IMR-90 (cell line): ENCODE data around the gene OLFM3. TPM values are rescaled to one million over a fixed set of nuclear protein-coding genes. Genes with fewer than 3 reads are reported as not detected.

Source experiments
- ATAC-seq: fragments of 200-7000 bp; cut with Tn5 transposase; 2 replicates; pipeline ENCODE4 v1.9.1; 2020; ENCODE audit warnings: low read depth, mild to moderate bottlenecking, moderate library complexity
- BruUV-seq: library from RNA; stranded (reverse); fragments of 400-500 nt; replicated peaks from 2 replicates; lab custom pipeline; 2021; lab: Mats Ljungman, UMichigan
- CTCF ChIA-PET: fragments of 300-600 bp; formaldehyde crosslinking; extraction: SDS; loops from one replicate; lab custom pipeline; 2021; ENCODE audit warnings: antibody characterized with exemption; lab: Yijun Ruan, JAX
- POLR2A ChIA-PET: fragments of 300-600 bp; sonication (Branson Sonifier 250); formaldehyde crosslinking; loops from one replicate; lab custom pipeline; 2022; ENCODE audit warnings: antibody characterized with exemption; ENCODE audit not compliant: unreplicated experiment; lab: Charles Lee
- DNase-seq: peaks from one replicate; pipeline ENCODE4 v3.0.0; 2013
- H2AFZ ChIP-seq: replicated peaks from 2 replicates; pipeline ENCODE3; 2013; ENCODE audit warnings: low read length, mild to moderate bottlenecking; ENCODE audit not compliant: poor library complexity
- H2AK5ac ChIP-seq: 2 replicates; pipeline ENCODE4 v1.6.1; 2013; ENCODE audit warnings: low read depth, low read length, inconsistent platforms
- H2AK9ac ChIP-seq: replicated peaks from 2 replicates; pipeline ENCODE3; 2013; ENCODE audit warnings: mild to moderate bottlenecking, low read depth, low read length, moderate library complexity; ENCODE audit not compliant: poor library complexity
- H2BK120ac ChIP-seq: 2 replicates; pipeline ENCODE4 v1.6.1; 2013; ENCODE audit warnings: low read depth, low read length, inconsistent platforms
- H2BK15ac ChIP-seq: 3 replicates; pipeline ENCODE4 v1.6.1; 2013; ENCODE audit warnings: low read depth, low read length, inconsistent platforms
- H2BK20ac ChIP-seq: 2 replicates; pipeline ENCODE4 v1.6.1; 2013; ENCODE audit warnings: low read depth, mild to moderate bottlenecking, inconsistent platforms, low read length, moderate library complexity
- H2BK5ac ChIP-seq: 2 replicates; pipeline ENCODE4 v1.6.1; 2013; ENCODE audit warnings: mild to moderate bottlenecking, low read depth, low read length, inconsistent platforms; ENCODE audit not compliant: poor library complexity, severe bottlenecking
- H3K14ac ChIP-seq: replicated peaks from 2 replicates; pipeline ENCODE4 v1.6.1; 2013; ENCODE audit warnings: low read depth, low read length, inconsistent platforms
- H3K18ac ChIP-seq: 2 replicates; pipeline ENCODE4 v1.6.1; 2013; ENCODE audit warnings: low read depth, low read length, control low read depth
- H3K23ac ChIP-seq: 2 replicates; pipeline ENCODE4 v1.6.1; 2013; ENCODE audit warnings: low read depth, low read length, inconsistent platforms
- H3K27ac ChIP-seq: 2 replicates; pipeline ENCODE4 v1.5.1; 2013; ENCODE audit warnings: mild to moderate bottlenecking, control low read depth, low read length; ENCODE audit not compliant: insufficient read depth
- H3K27me3 ChIP-seq: 2 replicates; pipeline ENCODE4 v1.6.1; 2013; ENCODE audit warnings: low read length; ENCODE audit not compliant: control insufficient read depth, insufficient read depth
- H3K36me3 ChIP-seq: 2 replicates; pipeline ENCODE4 v1.6.1; 2013; ENCODE audit warnings: low read length, mixed read lengths; ENCODE audit not compliant: control insufficient read depth, insufficient read depth
- H3K4ac ChIP-seq: 2 replicates; pipeline ENCODE4 v1.6.1; 2013; ENCODE audit warnings: low read depth, low read length, inconsistent platforms
- H3K4me1 ChIP-seq: 2 replicates; pipeline ENCODE4 v1.6.1; 2013; ENCODE audit warnings: low read length, mixed read lengths; ENCODE audit not compliant: control insufficient read depth, insufficient read depth
- H3K4me2 ChIP-seq: 2 replicates; pipeline ENCODE4 v1.6.1; 2013; ENCODE audit warnings: low read depth, mild to moderate bottlenecking, control low read depth, low read length, moderate library complexity
- H3K4me3 ChIP-seq: 2 replicates; pipeline ENCODE4 v1.5.1; 2013; ENCODE audit warnings: low read depth, mild to moderate bottlenecking, control low read depth, low read length, moderate library complexity; ENCODE audit not compliant: insufficient read depth
- H3K56ac ChIP-seq: 2 replicates; pipeline ENCODE4 v1.6.1; 2013; ENCODE audit warnings: low read length, inconsistent platforms; ENCODE audit not compliant: insufficient read depth; ENCODE audit errors: extremely low read depth
- H3K79me1 ChIP-seq, 2 experiments: 2 replicates each; pipeline ENCODE4 v1.6.1; 2013; ENCODE audit warnings: low read length in 2 of 2, inconsistent platforms in 1 of 2, low read depth in 1 of 2
- H3K9ac ChIP-seq: 2 replicates; pipeline ENCODE4 v1.6.1; 2013; ENCODE audit warnings: low read depth, low read length, control low read depth
- H3K9me1 ChIP-seq: 2 replicates; pipeline ENCODE4 v1.6.1; 2013; ENCODE audit warnings: low read length, inconsistent platforms; ENCODE audit not compliant: insufficient read depth
- H3K9me3 ChIP-seq: 2 replicates; pipeline ENCODE4 v1.6.1; 2013; ENCODE audit warnings: low read length; ENCODE audit not compliant: control insufficient read depth, insufficient read depth
- H4K20me1 ChIP-seq: 2 replicates; pipeline ENCODE4 v1.6.1; 2013; ENCODE audit warnings: low read length, inconsistent platforms; ENCODE audit not compliant: insufficient read depth
- H4K5ac ChIP-seq: 2 replicates; pipeline ENCODE4 v1.6.1; 2013; ENCODE audit warnings: mild to moderate bottlenecking, low read depth, low read length, control low read depth
- H4K8ac ChIP-seq, 2 experiments: 2 replicates each; pipeline ENCODE4 v1.6.1; 2013; ENCODE audit warnings: low read depth in 2 of 2, low read length in 2 of 2, control low read depth in 1 of 2, inconsistent platforms in 1 of 2
- H4K91ac ChIP-seq: 2 replicates; pipeline ENCODE4 v1.6.1; 2013; ENCODE audit warnings: low read depth, low read length, inconsistent platforms; ENCODE audit not compliant: insufficient read depth
- BHLHE40 ChIP-seq: fragments of 150-350 bp; IDR thresholded peaks from 2 replicates; pipeline ENCODE4 v1.6.1; 2016; ENCODE audit warnings: mild to moderate bottlenecking, low read depth, low read length
- CEBPB ChIP-seq: IDR thresholded peaks from 2 replicates; pipeline ENCODE4 v1.6.1; 2012; ENCODE audit warnings: low read depth, low read length, improper control_type of control experiment
- CHD1 ChIP-seq: IDR thresholded peaks from 2 replicates; pipeline ENCODE4 v1.6.1; 2012; ENCODE audit warnings: low read depth, low read length, improper control_type of control experiment
- FOS ChIP-seq: fragments of 150-350 bp; IDR thresholded peaks from 2 replicates; pipeline ENCODE4 v1.6.1; 2016; ENCODE audit warnings: low read depth, low read length
- MAFK ChIP-seq: IDR thresholded peaks from 2 replicates; pipeline ENCODE4 v1.6.1; 2012; ENCODE audit warnings: low read depth, low read length, improper control_type of control experiment
- MXI1 ChIP-seq: IDR thresholded peaks from 2 replicates; pipeline ENCODE4 v1.6.1; 2012; ENCODE audit warnings: low read depth, mild to moderate bottlenecking, low read length, moderate library complexity, borderline replicate concordance
- POLR2A ChIP-seq: IDR thresholded peaks from 2 replicates; pipeline ENCODE4 v1.6.1; 2012; ENCODE audit warnings: mild to moderate bottlenecking, low read depth, low read length
- RAD21 ChIP-seq: IDR thresholded peaks from 2 replicates; pipeline ENCODE4 v1.6.1; 2012; ENCODE audit warnings: low read length, improper control_type of control experiment
- RCOR1 ChIP-seq: IDR thresholded peaks from 2 replicates; pipeline ENCODE4 v1.6.1; 2012; ENCODE audit warnings: mild to moderate bottlenecking, low read length, improper control_type of control experiment; ENCODE audit not compliant: insufficient replicate concordance
- RFX5 ChIP-seq: IDR thresholded peaks from 2 replicates; pipeline ENCODE4 v1.8.0; 2012; ENCODE audit warnings: low read depth, mild to moderate bottlenecking, low read length, moderate library complexity
- SMC3 ChIP-seq: fragments of 150-350 bp; IDR thresholded peaks from 2 replicates; pipeline ENCODE4 v1.6.1; 2016; ENCODE audit warnings: low read depth, mild to moderate bottlenecking, antibody characterized with exemption, low read length, moderate library complexity
- WGBS, 2 experiments: methylation state at CpG; one replicate each; pipeline versions ENCODE4 v1.1.5 to v1.1.7; 2013; ENCODE audit warnings: missing lambda C conversion rate in 2 of 2; ENCODE audit not compliant: insufficient read length in 1 of 2; ENCODE audit errors: extremely low coverage in 2 of 2; 5-methylcytosine and 5-hydroxymethylcytosine counted together
- dilution Hi-C: fragments of 300-500 bp; cut with HindIII; formaldehyde crosslinking; loops from one replicate; pipeline ENCODE4 v1.14.3; 2018; ENCODE audit warnings: low sequenced_read_pairs; ENCODE audit not compliant: unreplicated experiment
- in situ Hi-C: fragments of 300-500 bp; cut with MboI; formaldehyde crosslinking; loops from 3 replicates; pipeline ENCODE4 v1.14.3; 2019; ENCODE audit warnings: low sequenced_read_pairs, inconsistent platforms, mixed read lengths
- intact Hi-C: fragments of 100-400 bp; cut with micrococcal nuclease; formaldehyde crosslinking; loops from 2 replicates; pipeline ENCODE4 v1.10.0; 2022
- polyA plus RNA-seq, 3 experiments: library from polyadenylated mRNA; depleted of rRNA; stranded (reverse); fragments of >200 nt; gene quantifications; 2 replicates each; pipeline ENCODE4 v1.2.3, GENCODE V29; 2012; ENCODE audit warnings: low replicate concordance in 1 of 3
- total RNA-seq: library from RNA; depleted of rRNA; stranded (reverse); fragments of >200 nt; gene quantifications from 2 replicates; pipeline ENCODE4 v1.2.3, GENCODE V29; 2012
- TF ChIP-seq, protein P1 (sequence below): fragments of 150-350 bp; IDR thresholded peaks from 2 replicates; pipeline ENCODE4 v1.6.1; 2017; ENCODE audit warnings: mild to moderate bottlenecking, antibody characterized with exemption, low read length, low read depth
- TF ChIP-seq, protein P2 (sequence below): conservative IDR thresholded peaks from 2 replicates; pipeline ENCODE4 v1.5.1; 2012; ENCODE audit warnings: mild to moderate bottlenecking, low read depth, low read length, improper control_type of control experiment

OLFM3 gene
- total and polyA plus RNA-seq, 2 of the 4 experiments (the other 2 are of a cell fraction) = not detected

- Histone ChIP-seq H3K27me3 (no peaks in the 10 kb centered on the region), H4K91ac (no peak overlapping the region), H2AK9ac (no peak overlapping the region), H3K9ac (no peak overlapping the region), H2AFZ (no peak overlapping the region), H4K20me1 (no peaks in the 10 kb centered on the region), H2BK15ac (no peak overlapping the region), H3K79me1 (no peaks in the 10 kb centered on the region), H3K14ac (no peak overlapping the region), H4K8ac (no peak overlapping the region), H3K23ac (no peak overlapping the region), H3K4ac (no peak overlapping the region), H3K18ac (no peak overlapping the region), H2AK5ac (no peak overlapping the region), H3K4me2 (no peak overlapping the region), H2BK20ac (no peak overlapping the region), H3K4me3 (no peak overlapping the region), H3K4me1 (no peaks in the 10 kb centered on the region), H2BK120ac (no peak overlapping the region), H3K9me1 (no peaks in the 10 kb centered on the region), H3K27ac (no peak overlapping the region), H3K36me3 (no peaks in the 10 kb centered on the region), H3K9me3 (no peaks in the 10 kb centered on the region), H3K56ac (no peak overlapping the region), H2BK5ac (no peak overlapping the region), H4K5ac (no peak overlapping the region)
- ATAC-seq (no peak), DNase-seq (no peak)
- TF ChIP-seq SMC3 (no peak), MAFK (no peak), BHLHE40 (no peak), POLR2A (no peak), MXI1 (no peak), RAD21 (no peak), CHD1 (no peak), RCOR1 (no peak), FOS (no peak), RFX5 (no peak), CEBPB (no peak)
- TF ChIP-seq, protein P1, sequence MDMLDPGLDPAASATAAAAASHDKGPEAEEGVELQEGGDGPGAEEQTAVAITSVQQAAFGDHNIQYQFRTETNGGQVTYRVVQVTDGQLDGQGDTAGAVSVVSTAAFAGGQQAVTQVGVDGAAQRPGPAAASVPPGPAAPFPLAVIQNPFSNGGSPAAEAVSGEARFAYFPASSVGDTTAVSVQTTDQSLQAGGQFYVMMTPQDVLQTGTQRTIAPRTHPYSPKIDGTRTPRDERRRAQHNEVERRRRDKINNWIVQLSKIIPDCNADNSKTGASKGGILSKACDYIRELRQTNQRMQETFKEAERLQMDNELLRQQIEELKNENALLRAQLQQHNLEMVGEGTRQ = no peak
- TF ChIP-seq, protein P2, sequence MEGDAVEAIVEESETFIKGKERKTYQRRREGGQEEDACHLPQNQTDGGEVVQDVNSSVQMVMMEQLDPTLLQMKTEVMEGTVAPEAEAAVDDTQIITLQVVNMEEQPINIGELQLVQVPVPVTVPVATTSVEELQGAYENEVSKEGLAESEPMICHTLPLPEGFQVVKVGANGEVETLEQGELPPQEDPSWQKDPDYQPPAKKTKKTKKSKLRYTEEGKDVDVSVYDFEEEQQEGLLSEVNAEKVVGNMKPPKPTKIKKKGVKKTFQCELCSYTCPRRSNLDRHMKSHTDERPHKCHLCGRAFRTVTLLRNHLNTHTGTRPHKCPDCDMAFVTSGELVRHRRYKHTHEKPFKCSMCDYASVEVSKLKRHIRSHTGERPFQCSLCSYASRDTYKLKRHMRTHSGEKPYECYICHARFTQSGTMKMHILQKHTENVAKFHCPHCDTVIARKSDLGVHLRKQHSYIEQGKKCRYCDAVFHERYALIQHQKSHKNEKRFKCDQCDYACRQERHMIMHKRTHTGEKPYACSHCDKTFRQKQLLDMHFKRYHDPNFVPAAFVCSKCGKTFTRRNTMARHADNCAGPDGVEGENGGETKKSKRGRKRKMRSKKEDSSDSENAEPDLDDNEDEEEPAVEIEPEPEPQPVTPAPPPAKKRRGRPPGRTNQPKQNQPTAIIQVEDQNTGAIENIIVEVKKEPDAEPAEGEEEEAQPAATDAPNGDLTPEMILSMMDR = no peak
- CTCF ChIA-PET = no interaction called here
- intact Hi-C loops = no loop called here
- no CpG with 5 or more reads among the region's 3 CpGs for WGBS, 2 experiments
- dilution Hi-C loops = no loop called here
- in situ Hi-C loops = no loop called here
- POLR2A ChIA-PET = no interaction called here
- no TSS peak for BruUV-seq
Measured at GRCh38 chr1:101854271-101854670, 142.5 kb downstream of the OLFM3 start.
